ENCODE measurements around the gene ZNF304. TPM values are rescaled to one million over a fixed set of nuclear protein-coding genes. Genes with fewer than 3 reads are reported as not detected.

ZNF304 gene
- total and polyA plus RNA-seq, 10 donors, result 2.9 to 16.7 (median 12.2) TPM

GRCh38 chr19:57321751-57322150, 29.3 kb upstream of the ZNF304 start:
- no peak for TF ChIP-seq POLR2A (IDR thresholded peaks at IDR 0.05)
- TF ChIP-seq POLR2AphosphoS5 (IDR thresholded peaks at IDR 0.05), result no peak
- Histone ChIP-seq H3K27ac (peak overlapping the region in 2 of 8 donors; percentile 88 to 90), H3K4me3 (peak overlapping the region in 4 of 8 donors; percentile 66 to 80 (median 78)), H3K4me1 (peaks cover 17 to 32% (median 24%) of the 10 kb centered on the region in 6 donors), H3K36me3 (peaks cover 0 to 41% (median 35%) of the 10 kb centered on the region in 6 donors), H3K9me3 (peaks cover 0 to 41% (median 21%) of the 10 kb centered on the region in 8 donors), H3K27me3 (replicated peaks in 1 of 7) (peaks cover 0 to 19% (median 6%) of the 10 kb centered on the region in 7 donors)
- no peak for DNase-seq
- intact Hi-C loops (cut with DNase I; ENCODE audit: low total_unique reads), result no loop called here
- WGBS, 5 donors, result 30 to 45% (median 43%) methylated on average over 3 of the region's 3 CpGs

GRCh38 chr19:57324992-57325391, 26.1 kb upstream of the ZNF304 start:
- no peak for DNase-seq
- Histone ChIP-seq H3K4me3 (no peak overlapping the region), H3K36me3 (peaks cover 9 to 73% (median 62%) of the 10 kb centered on the region in 6 donors), H3K27me3 (replicated peaks in 1 of 7) (no peaks in the 10 kb centered on the region), H3K4me1 (peaks cover 17 to 26% (median 20%) of the 10 kb centered on the region in 6 donors), H3K27ac (no peak overlapping the region), H3K9me3 (peaks cover 2 to 73% (median 51%) of the 10 kb centered on the region in 8 donors)
- TF ChIP-seq POLR2A (IDR thresholded peaks at IDR 0.05) (no peak), CTCF (IDR thresholded peaks at IDR 0.05 in 8 of 11, conservative IDR thresholded peaks at IDR 0.05 in 3 of 11) (no peak), POLR2AphosphoS5 (IDR thresholded peaks at IDR 0.05) (no peak)
- intact Hi-C loops (cut with DNase I; ENCODE audit: low total_unique reads), result no loop called here

GRCh38 chr19:57327993-57328392, 23.1 kb upstream of the ZNF304 start:
- Histone ChIP-seq H3K36me3 (peaks cover 9 to 91% (median 62%) of the 10 kb centered on the region in 6 donors), H3K4me1 (peaks cover 0 to 3% (median 0%) of the 10 kb centered on the region in 6 donors)

GRCh38 chr19:57334191-57334590, 16.9 kb upstream of the ZNF304 start:
- Histone ChIP-seq H3K4me1 (no peaks in the 10 kb centered on the region), H3K4me3 (no peak overlapping the region), H3K27ac (no peak overlapping the region), H3K9me3 (peaks cover 0 to 70% (median 35%) of the 10 kb centered on the region in 8 donors), H3K27me3 (replicated peaks in 1 of 7) (no peaks in the 10 kb centered on the region), H3K36me3 (peaks cover 0 to 32% (median 5%) of the 10 kb centered on the region in 6 donors)
- TF ChIP-seq CTCF (IDR thresholded peaks at IDR 0.05 in 8 of 11, conservative IDR thresholded peaks at IDR 0.05 in 3 of 11) (no peak), POLR2A (IDR thresholded peaks at IDR 0.05) (no peak), POLR2AphosphoS5 (IDR thresholded peaks at IDR 0.05) (no peak)
- intact Hi-C loops (cut with DNase I; ENCODE audit: low total_unique reads), result no loop called here
- no peak for DNase-seq
- WGBS, 5 donors, result 81 to 94% (median 93%) methylated on average over 4 of the region's 4 CpGs

More at GRCh38 chr19:57327993-57328392, 23.1 kb upstream of the ZNF304 start:
- Histone ChIP-seq H3K27me3 (replicated peaks in 1 of 7) (no peaks in the 10 kb centered on the region), H3K27ac (no peak overlapping the region), H3K9me3 (peaks cover 2 to 97% (median 74%) of the 10 kb centered on the region in 8 donors), H3K4me3 (peak overlapping the region in 1 of 8 donors; percentile 3)
- no peak for TF ChIP-seq POLR2AphosphoS5 (IDR thresholded peaks at IDR 0.05)
- TF ChIP-seq POLR2A (IDR thresholded peaks at IDR 0.05), result no peak
- TF ChIP-seq CTCF (IDR thresholded peaks at IDR 0.05 in 8 of 11, conservative IDR thresholded peaks at IDR 0.05 in 3 of 11), result no peak
- WGBS, 5 donors, result 85 to 98% (median 96%) methylated on average over 8 of the region's 8 CpGs
- DNase-seq, result no peak
- intact Hi-C loops (cut with DNase I; ENCODE audit: low total_unique reads), result no loop called here
